Thyroid gland (tissue), 4 donors: ENCODE results near the gene FGF2. TPM values are rescaled to one million over a fixed set of nuclear protein-coding genes. Genes with fewer than 3 reads are reported as not detected.

Source experiments
- DNase-seq, 2 donors: peaks; one replicate each; pipeline ENCODE4 v3.0.0-alpha.2; 2019
- H3K27ac ChIP-seq, 3 donors: fragments of 200-600 bp; sonication (generic); 1 replicate in 2 of 3; 2 replicates in 1 of 3; pipeline ENCODE4 v1.5.1; 2016 to 2019; ENCODE audit warnings: mild to moderate bottlenecking in 1 of 3, moderate library complexity in 1 of 3
- H3K27me3 ChIP-seq: fragments of 200-600 bp; sonication (generic); one replicate; pipeline ENCODE4 v1.5.1; 2019
- H3K36me3 ChIP-seq, 2 donors: fragments of 200-600 bp; sonication (generic); one replicate each; pipeline ENCODE4 v1.5.1; 2016 to 2019
- H3K4me1 ChIP-seq, 2 donors: fragments of 200-600 bp; sonication (generic); one replicate each; pipeline ENCODE4 v1.5.1; 2017 to 2019
- H3K4me3 ChIP-seq, 3 donors: fragments of 200-600 bp; sonication (generic); replicated peaks in 1 of 3; 1 replicate in 2 of 3; 2 replicates in 1 of 3; pipeline ENCODE4 v1.5.1; 2016; ENCODE audit warnings: mild to moderate bottlenecking in 1 of 3
- H3K9me3 ChIP-seq: fragments of 200-600 bp; sonication (generic); one replicate; pipeline ENCODE4 v1.5.1; 2017
- CTCF ChIP-seq, 6 experiments: fragments of 200-600 bp in 3 of 6; fragments of 450-650 bp in 3 of 6; sonication (generic) in 3 of 6; IDR thresholded peaks; one replicate each; pipeline ENCODE4 v1.5.1; 2016 to 2019; ENCODE audit warnings: antibody characterized with exemption in 6 of 6, mild to moderate bottlenecking in 2 of 6, inconsistent platforms in 1 of 6, moderate library complexity in 1 of 6
- POLR2A ChIP-seq, 2 donors: fragments of 450-650 bp; IDR thresholded peaks; one replicate each; pipeline ENCODE4 v1.6.1; 2017; ENCODE audit warnings: antibody characterized with exemption in 2 of 2, mild to moderate bottlenecking in 2 of 2, moderate library complexity in 1 of 2
- WGBS, 2 donors: methylation state at CpG; one replicate each; pipeline ENCODE4 v1.1.5; 2017; 5-methylcytosine and 5-hydroxymethylcytosine counted together
- intact Hi-C: fragments of 100-400 bp; cut with DNase I; formaldehyde crosslinking; loops from one replicate; pipeline ENCODE4 v1.15.1; 2023
- total RNA-seq, 4 donors: library from RNA; depleted of rRNA; stranded (reverse); fragments of >200 nt; gene quantifications; one replicate each; pipeline ENCODE4 v1.2.3, GENCODE V29; 2016

FGF2 gene
- total RNA-seq, 4 donors from 2014 or later: 3.0 to 8.9 (median 3.5) TPM

GRCh38 chr4:122823476-122823875 lies 3.2 kb upstream of the FGF2 start:
- Histone ChIP-seq H3K27ac (no peak overlapping the region), H3K36me3 (no peaks in the 10 kb centered on the region), H3K4me3 (no peak overlapping the region), H3K4me1 (peaks cover 0 to 5% of the 10 kb centered on the region in 2 donors), H3K27me3 (no peaks in the 10 kb centered on the region), H3K9me3 (no peaks in the 10 kb centered on the region)
- DNase-seq: no peak
- intact Hi-C loops: no loop called here
- WGBS, 2 donors: 78 to 88% methylated on average over 2 of the region's 2 CpGs
- TF ChIP-seq POLR2A (IDR thresholded peaks at IDR 0.05): no peak
- TF ChIP-seq CTCF (IDR thresholded peaks at IDR 0.05): no peak

GRCh38 chr4:122824616-122825015 lies 2.0 kb upstream of the FGF2 start:
- Histone ChIP-seq H3K36me3 (no peaks in the 10 kb centered on the region), H3K4me1 (peaks cover 0 to 5% of the 10 kb centered on the region in 2 donors), H3K27ac (no peak overlapping the region), H3K9me3 (no peaks in the 10 kb centered on the region), H3K27me3 (no peaks in the 10 kb centered on the region), H3K4me3 (no peak overlapping the region)
- intact Hi-C loops: no loop called here
- no peak for TF ChIP-seq POLR2A (IDR thresholded peaks at IDR 0.05)
- no peak for TF ChIP-seq CTCF (IDR thresholded peaks at IDR 0.05)
- no peak for DNase-seq
- WGBS, 2 donors: 87 to 95% methylated on average over 2 of the region's 2 CpGs

DNA sequence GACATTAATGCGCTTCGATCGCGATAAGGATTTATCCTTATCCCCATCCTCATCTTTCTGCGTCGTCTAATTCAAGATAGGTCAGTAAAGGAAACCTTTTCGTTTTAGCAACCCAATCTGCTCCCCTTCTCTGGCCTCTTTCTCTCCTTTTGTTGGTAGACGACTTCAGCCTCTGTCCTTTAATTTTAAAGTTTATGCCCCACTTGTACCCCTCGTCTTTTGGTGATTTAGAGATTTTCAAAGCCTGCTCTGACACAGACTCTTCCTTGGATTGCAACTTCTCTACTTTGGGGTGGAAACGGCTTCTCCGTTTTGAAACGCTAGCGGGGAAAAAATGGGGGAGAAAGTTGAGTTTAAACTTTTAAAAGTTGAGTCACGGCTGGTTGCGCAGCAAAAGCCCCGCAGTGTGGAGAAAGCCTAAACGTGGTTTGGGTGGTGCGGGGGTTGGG lies 528 bp upstream of the FGF2 start:
- no peak for TF ChIP-seq POLR2A (IDR thresholded peaks at IDR 0.05)
- TF ChIP-seq CTCF (IDR thresholded peaks at IDR 0.05): no peak
- H3K27me3 ChIP-seq: no peaks in the 10 kb centered on the region
- no peaks in the 10 kb centered on the region for H3K9me3 ChIP-seq
- 40% methylated on average over 18 of the region's 18 CpGs for WGBS, 2 donors
- H3K4me3 ChIP-seq: peak overlapping the region; percentile 29 to 57 (median 44)
- peak overlapping the region; percentile 32 to 62 (median 60) for H3K27ac ChIP-seq
- DNase-seq: no peak
- H3K36me3 ChIP-seq: no peaks in the 10 kb centered on the region
- H3K4me1 ChIP-seq: peaks cover 0 to 5% of the 10 kb centered on the region in 2 donors
- intact Hi-C loops: no loop called here

DNA sequence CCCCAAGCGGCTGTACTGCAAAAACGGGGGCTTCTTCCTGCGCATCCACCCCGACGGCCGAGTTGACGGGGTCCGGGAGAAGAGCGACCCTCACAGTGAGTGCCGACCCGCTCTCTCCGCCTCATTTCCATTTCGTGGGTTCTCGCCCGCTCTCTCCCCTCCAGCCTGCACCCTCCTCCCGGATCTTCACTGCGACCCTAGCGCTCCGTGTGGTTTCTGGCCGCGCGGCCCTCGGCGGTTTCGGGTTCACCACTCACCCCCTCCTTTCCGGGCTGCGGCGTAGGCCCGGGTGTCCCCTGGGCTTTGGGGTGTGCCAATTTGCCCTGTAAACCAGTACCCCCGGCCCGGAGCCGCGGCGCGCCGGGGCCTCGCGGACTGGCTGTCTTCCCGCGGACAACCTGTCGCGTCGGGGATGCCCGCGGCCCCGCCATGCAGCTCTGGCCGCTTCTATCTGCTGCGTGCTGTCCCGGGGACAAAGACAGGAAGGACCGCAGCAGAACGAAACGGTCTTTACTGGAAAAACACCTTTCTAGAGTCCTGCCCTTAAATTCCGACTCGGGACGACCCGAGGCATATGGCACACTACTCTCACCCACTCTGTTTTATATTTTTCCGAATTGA lies 737 bp downstream of the FGF2 start:
- H3K4me3 ChIP-seq: peak overlapping the region; percentile 29 to 57 (median 41)
- H3K9me3 ChIP-seq: no peaks in the 10 kb centered on the region
- H3K27me3 ChIP-seq: no peaks in the 10 kb centered on the region
- peaks cover 0 to 5% of the 10 kb centered on the region in 2 donors for H3K4me1 ChIP-seq
- WGBS, 2 donors: 0 to 1% methylated on average over 23 to 47 of the region's 57 CpGs
- TF ChIP-seq POLR2A (IDR thresholded peaks at IDR 0.05): no peak
- TF ChIP-seq CTCF (IDR thresholded peaks at IDR 0.05): no peak
- peak; percentile 15 to 29 for DNase-seq
- intact Hi-C loops: no loop called here
- H3K36me3 ChIP-seq: no peaks in the 10 kb centered on the region
- peak overlapping the region in 2 of 3 donors; percentile 42 to 68 for H3K27ac ChIP-seq

GRCh38 chr4:122827879-122828601 lies 1.4 kb downstream of the FGF2 start:
- peak overlapping the region in 2 of 3 donors; percentile 42 to 68 for H3K27ac ChIP-seq
- H3K4me1 ChIP-seq: peaks cover 0 to 5% of the 10 kb centered on the region in 2 donors
- no peaks in the 10 kb centered on the region for H3K27me3 ChIP-seq
- no peak for TF ChIP-seq POLR2A (IDR thresholded peaks at IDR 0.05)
- peak in 3 of 6 experiments; percentile 10 to 34 (median 15) for TF ChIP-seq CTCF (IDR thresholded peaks at IDR 0.05)
- H3K4me3 ChIP-seq: peak overlapping the region in 2 of 3 donors; percentile 41 to 57
- no peaks in the 10 kb centered on the region for H3K9me3 ChIP-seq
- no peaks in the 10 kb centered on the region for H3K36me3 ChIP-seq
- intact Hi-C loops: no loop called here
- WGBS, 2 donors: 38 to 46% methylated on average over 10 of the region's 10 CpGs
- peak; percentile 4 to 5 for DNase-seq
